ENCODE data around the gene ANAPC16. TPM values are rescaled to one million over a fixed set of nuclear protein-coding genes. Genes with fewer than 3 reads are reported as not detected.
A peak's percentile ranks its signal among the peaks of the same experiment; 100 is the strongest.

Gene ANAPC16
- total and polyA plus RNA-seq, 8 donors = 12.7 to 231 (median 103) TPM

- no peaks in the 10 kb centered on the region for H3K36me3 ChIP-seq
- no peaks in the 10 kb centered on the region for H3K27me3 ChIP-seq
- H3K27ac ChIP-seq = peak overlapping the region in 4 of 5 donors; percentile 36 to 64 (median 51)
- WGBS, 5 donors = 56 to 69% (median 67%) methylated on average over 4 of the region's 4 CpGs
- H3K4me1 ChIP-seq = peaks cover 5 to 50% (median 24%) of the 10 kb centered on the region in 4 donors
- intact Hi-C loops (cut with DNase I; ENCODE audit: low total_unique reads) = no loop called here
- no peaks in the 10 kb centered on the region for H3K9me3 ChIP-seq
- TF ChIP-seq EP300 (IDR thresholded peaks at IDR 0.05) (no peak), POLR2A (IDR thresholded peaks at IDR 0.05) (no peak), POLR2AphosphoS5 (IDR thresholded peaks at IDR 0.05) (no peak)
- TF ChIP-seq, protein P1, sequence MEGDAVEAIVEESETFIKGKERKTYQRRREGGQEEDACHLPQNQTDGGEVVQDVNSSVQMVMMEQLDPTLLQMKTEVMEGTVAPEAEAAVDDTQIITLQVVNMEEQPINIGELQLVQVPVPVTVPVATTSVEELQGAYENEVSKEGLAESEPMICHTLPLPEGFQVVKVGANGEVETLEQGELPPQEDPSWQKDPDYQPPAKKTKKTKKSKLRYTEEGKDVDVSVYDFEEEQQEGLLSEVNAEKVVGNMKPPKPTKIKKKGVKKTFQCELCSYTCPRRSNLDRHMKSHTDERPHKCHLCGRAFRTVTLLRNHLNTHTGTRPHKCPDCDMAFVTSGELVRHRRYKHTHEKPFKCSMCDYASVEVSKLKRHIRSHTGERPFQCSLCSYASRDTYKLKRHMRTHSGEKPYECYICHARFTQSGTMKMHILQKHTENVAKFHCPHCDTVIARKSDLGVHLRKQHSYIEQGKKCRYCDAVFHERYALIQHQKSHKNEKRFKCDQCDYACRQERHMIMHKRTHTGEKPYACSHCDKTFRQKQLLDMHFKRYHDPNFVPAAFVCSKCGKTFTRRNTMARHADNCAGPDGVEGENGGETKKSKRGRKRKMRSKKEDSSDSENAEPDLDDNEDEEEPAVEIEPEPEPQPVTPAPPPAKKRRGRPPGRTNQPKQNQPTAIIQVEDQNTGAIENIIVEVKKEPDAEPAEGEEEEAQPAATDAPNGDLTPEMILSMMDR (IDR thresholded peaks at IDR 0.05) = no peak
- DNase-seq = no peak
- H3K4me3 ChIP-seq = no peak overlapping the region
Measured at GRCh38 chr10:72170733-72171132, 45.1 kb upstream of the ANAPC16 start.

DNA sequence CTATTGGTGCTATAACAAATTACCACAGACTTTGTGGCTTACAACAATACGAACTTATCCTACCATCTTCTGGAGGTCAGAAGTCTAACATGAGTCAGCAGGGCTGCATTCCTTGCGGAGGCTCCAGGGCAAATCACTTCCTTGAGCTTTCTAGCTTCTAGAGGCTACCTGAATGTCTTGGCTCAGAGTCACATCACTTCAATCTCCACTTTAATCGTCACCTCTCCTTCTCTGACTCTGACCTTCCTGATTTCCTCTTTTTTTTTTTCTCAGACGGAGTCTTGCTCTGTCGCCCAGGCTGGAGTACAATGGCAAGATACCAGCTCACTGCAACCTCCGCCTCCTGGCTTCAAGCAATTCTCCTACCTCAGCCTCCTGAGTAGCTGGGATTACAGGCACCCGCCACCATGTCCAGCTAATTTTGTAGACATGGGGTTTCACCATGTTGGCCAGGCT lies 44.6 kb upstream of the ANAPC16 start:
- Histone ChIP-seq H3K4me3 (no peak overlapping the region), H3K27ac (peak overlapping the region in 4 of 5 donors; percentile 36 to 64 (median 51)), H3K36me3 (no peaks in the 10 kb centered on the region), H3K27me3 (no peaks in the 10 kb centered on the region), H3K9me3 (no peaks in the 10 kb centered on the region), H3K4me1 (peaks cover under 1 to 49% (median 21%) of the 10 kb centered on the region in 4 donors)
- intact Hi-C loops (cut with DNase I; ENCODE audit: low total_unique reads) = no loop called here
- TF ChIP-seq, protein P1 (IDR thresholded peaks at IDR 0.05) = no peak
- no peak for TF ChIP-seq POLR2A (IDR thresholded peaks at IDR 0.05)
- TF ChIP-seq POLR2AphosphoS5 (IDR thresholded peaks at IDR 0.05) = peak in 2 of 3 donors; percentile 35 to 87
- TF ChIP-seq EP300 (IDR thresholded peaks at IDR 0.05) = no peak
- DNase-seq = peak; percentile 70 to 86
- 43 to 58% (median 52%) methylated on average over 7 of the region's 7 CpGs for WGBS, 5 donors

DNA sequence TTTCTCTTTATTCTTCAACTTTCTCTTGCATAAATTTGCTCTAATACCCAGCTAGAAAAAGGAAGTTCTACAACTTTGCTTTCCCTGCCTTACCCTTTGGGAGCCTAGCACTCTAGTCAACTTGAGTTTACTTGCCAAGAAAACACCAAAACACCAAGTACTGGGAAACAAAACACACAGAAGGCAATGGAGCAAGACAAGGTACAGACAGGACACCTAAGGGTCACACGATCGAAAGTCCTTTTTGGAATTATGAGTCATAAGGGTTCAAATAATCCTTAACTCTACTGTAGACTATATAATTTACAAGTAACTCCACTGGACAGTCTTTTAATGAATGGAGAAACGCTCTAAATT lies 42.6 kb upstream of the ANAPC16 start:
- TF ChIP-seq EP300 (IDR thresholded peaks at IDR 0.05) (no peak), POLR2A (IDR thresholded peaks at IDR 0.05) (no peak), POLR2AphosphoS5 (IDR thresholded peaks at IDR 0.05) (no peak)
- TF ChIP-seq, protein P1 (IDR thresholded peaks at IDR 0.05) = no peak
- Histone ChIP-seq H3K36me3 (peaks cover 4 to 9% (median 6%) of the 10 kb centered on the region in 4 donors), H3K4me3 (no peak overlapping the region), H3K9me3 (no peaks in the 10 kb centered on the region), H3K4me1 (peaks cover 7 to 56% (median 21%) of the 10 kb centered on the region in 4 donors), H3K27me3 (no peaks in the 10 kb centered on the region), H3K27ac (no peak overlapping the region)
- WGBS, 5 donors = 84 to 93% (median 87%) methylated on average over 3 of the region's 3 CpGs
- intact Hi-C loops (cut with DNase I; ENCODE audit: low total_unique reads) = no loop called here
- DNase-seq = no peak

DNA sequence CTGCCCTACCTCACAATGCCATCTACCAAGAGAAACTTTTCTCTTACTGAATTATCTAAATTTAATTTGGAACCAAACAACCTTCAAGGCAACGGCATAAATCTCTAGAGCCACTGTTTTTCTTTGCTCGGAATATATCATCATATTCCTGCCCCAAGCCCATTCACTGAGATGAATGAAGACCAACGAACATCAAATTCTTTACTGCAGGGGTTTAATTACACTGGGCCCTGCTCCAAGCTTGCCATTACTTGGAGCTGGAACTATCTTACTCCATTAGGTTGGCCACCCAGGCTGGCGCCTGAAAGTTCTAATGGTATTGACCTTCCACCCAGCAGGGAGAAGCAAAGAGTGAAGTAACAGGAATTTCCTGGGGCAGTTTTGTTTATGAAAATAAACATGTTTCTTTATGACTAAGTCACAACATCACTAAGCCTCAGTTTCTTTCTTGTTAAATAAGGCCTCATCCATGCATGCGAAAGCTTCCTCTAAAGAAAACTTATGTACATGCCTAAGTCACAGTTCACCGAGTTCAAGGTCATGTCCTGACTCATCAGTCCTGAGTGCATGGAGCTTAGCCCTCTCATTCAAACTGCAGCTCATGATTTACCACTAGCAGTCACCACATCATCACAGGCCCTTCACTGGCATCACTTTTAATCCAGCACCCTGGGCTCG lies 42.1 kb upstream of the ANAPC16 start:
- Histone ChIP-seq H3K9me3 (no peaks in the 10 kb centered on the region), H3K27ac (no peak overlapping the region), H3K36me3 (peaks cover 9 to 14% (median 11%) of the 10 kb centered on the region in 4 donors), H3K4me3 (no peak overlapping the region), H3K27me3 (no peaks in the 10 kb centered on the region), H3K4me1 (peaks cover 7 to 56% (median 21%) of the 10 kb centered on the region in 4 donors)
- intact Hi-C loops (cut with DNase I; ENCODE audit: low total_unique reads) = no loop called here
- no peak for TF ChIP-seq POLR2A (IDR thresholded peaks at IDR 0.05)
- 60 to 73% (median 71%) methylated on average over 7 of the region's 7 CpGs for WGBS, 5 donors
- peak in 1 of 2 donors; percentile 26 for DNase-seq

DNA sequence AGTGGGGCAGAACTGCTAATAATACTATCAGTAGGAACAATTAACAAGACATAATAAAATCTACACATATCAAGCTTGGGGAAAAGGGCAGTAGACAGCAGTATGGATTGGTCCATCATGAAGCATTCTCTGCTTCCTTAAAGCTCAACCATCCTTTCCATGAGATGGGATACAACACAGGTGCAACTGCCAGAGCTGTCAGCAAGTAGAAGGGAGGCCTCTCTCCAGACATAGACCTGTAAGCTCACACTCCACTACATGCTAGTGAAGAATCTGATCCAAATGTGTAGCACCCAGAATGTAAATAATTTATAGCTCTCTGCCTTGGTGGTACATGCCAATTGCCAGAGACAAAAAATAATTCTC lies 41.5 kb upstream of the ANAPC16 start:
- intact Hi-C loops (cut with DNase I; ENCODE audit: low total_unique reads) = no loop called here
- peaks cover 7 to 56% (median 21%) of the 10 kb centered on the region in 4 donors for H3K4me1 ChIP-seq
- DNase-seq = no peak
- H3K27ac ChIP-seq = no peak overlapping the region
- H3K4me3 ChIP-seq = no peak overlapping the region
- peaks cover 14 to 20% (median 16%) of the 10 kb centered on the region in 4 donors for H3K36me3 ChIP-seq
- H3K9me3 ChIP-seq = no peaks in the 10 kb centered on the region
- no peak for TF ChIP-seq EP300 (IDR thresholded peaks at IDR 0.05)
- no peak for TF ChIP-seq POLR2AphosphoS5 (IDR thresholded peaks at IDR 0.05)
- TF ChIP-seq, protein P1 (IDR thresholded peaks at IDR 0.05) = no peak
- no peak for TF ChIP-seq POLR2A (IDR thresholded peaks at IDR 0.05)
- no peaks in the 10 kb centered on the region for H3K27me3 ChIP-seq
